Hematopoietic multipotent progenitor cell (in vitro differentiated cells): Measurements from ENCODE around the gene PTPRD. TPM values are rescaled to one million over a fixed set of nuclear protein-coding genes. Genes with fewer than 3 reads are reported as not detected.

Experiments
- DNase-seq, 3 donors: peaks; one replicate each; pipeline ENCODE4 v3.0.0-alpha.2; 2011 to 2015; ENCODE audit warnings: low read depth in 2 of 3, low spot score in 2 of 3
- total RNA-seq: library from RNA; depleted of rRNA; stranded (reverse); fragments of >200 nt; gene quantifications from one replicate; pipeline ENCODE4 v1.2.3, GENCODE V29; 2012

PTPRD gene
- total RNA-seq, 1 donor, result 16.2 TPM

GRCh38 chr9:8858596-8859161 is 1754.1 kb downstream of the PTPRD start:
- peak in 1 of 3 donors; percentile 17 for DNase-seq

GRCh38 chr9:8857926-8858595 is 1754.7 kb downstream of the PTPRD start:
- DNase-seq, result peak in 2 of 3 donors; percentile 38 to 47

GRCh38 chr9:8857068-8857925 is 1755.5 kb downstream of the PTPRD start:
- peak in 2 of 3 donors; percentile 18 to 33 for DNase-seq

GRCh38 chr9:8856396-8857067 is 1756.3 kb downstream of the PTPRD start:
- DNase-seq, result no peak

GRCh38 chr9:8855046-8855445 is 1757.8 kb downstream of the PTPRD start:
- peak in 2 of 3 donors; percentile 16 to 43 for DNase-seq

GRCh38 chr9:8852301-8852864 is 1760.4 kb downstream of the PTPRD start:
- no peak for DNase-seq

- no peak for DNase-seq
Measured at GRCh38 chr9:8850914-8851313, 1761.9 kb downstream of the PTPRD start.

- DNase-seq, result no peak
Measured at GRCh38 chr9:8845808-8846207, 1767.0 kb downstream of the PTPRD start.

- no peak for DNase-seq
Measured at GRCh38 chr9:8845376-8845775, 1767.4 kb downstream of the PTPRD start.

GRCh38 chr9:8844549-8844948 is 1768.3 kb downstream of the PTPRD start:
- DNase-seq, result no peak

- DNase-seq, result no peak
Measured at GRCh38 chr9:8842402-8843193, 1770.2 kb downstream of the PTPRD start.

GRCh38 chr9:8838136-8838535 is 1774.7 kb downstream of the PTPRD start:
- no peak for DNase-seq

- DNase-seq, result no peak
Measured at GRCh38 chr9:8835291-8835690, 1777.5 kb downstream of the PTPRD start.

GRCh38 chr9:8832955-8833354 is 1779.8 kb downstream of the PTPRD start:
- DNase-seq, result no peak

GRCh38 chr9:8832386-8832785 is 1780.4 kb downstream of the PTPRD start:
- no peak for DNase-seq

GRCh38 chr9:8831568-8831967 is 1781.2 kb downstream of the PTPRD start:
- no peak for DNase-seq

- no peak for DNase-seq
Measured at GRCh38 chr9:8826281-8826680, 1786.5 kb downstream of the PTPRD start.

GRCh38 chr9:8825585-8826147 is 1787.1 kb downstream of the PTPRD start:
- DNase-seq, result peak in 1 of 3 donors; percentile 24

GRCh38 chr9:8823131-8823895 is 1789.5 kb downstream of the PTPRD start:
- no peak for DNase-seq
